Activated gamma-delta T cell (primary cell): Measurements from ENCODE around the gene NET1.

Source experiments
- DNase-seq: peaks from one replicate; lab custom pipeline; 2025; lab: John Stamatoyannopoulos, UW

NET1 gene

GRCh38 chr10:5442990-5443370 lies 30.6 kb downstream of the NET1 start:
- DNase-seq: no peak

- DNase-seq: no peak
Measured at GRCh38 chr10:5443429-5443828, 31.1 kb downstream of the NET1 start.

DNA sequence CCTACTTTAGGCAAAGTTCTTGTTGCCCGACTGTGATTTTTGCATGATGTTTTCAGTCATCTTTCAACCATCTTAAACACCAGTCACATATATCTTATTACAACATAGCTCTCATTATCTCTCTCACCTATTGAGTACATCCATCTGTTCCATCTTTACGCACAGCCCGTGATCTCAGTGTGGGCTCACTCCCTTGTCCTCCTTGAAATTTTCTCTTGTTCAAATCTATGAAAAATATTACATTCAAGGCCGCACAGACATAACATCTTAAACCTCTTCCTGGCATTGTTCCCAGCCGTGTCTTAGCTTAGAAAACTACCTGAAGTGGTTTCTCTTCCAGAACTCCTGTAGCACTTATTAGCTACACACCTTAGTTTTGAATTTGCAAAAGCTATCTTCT lies 32.6 kb downstream of the NET1 start:
- no peak for DNase-seq

DNA sequence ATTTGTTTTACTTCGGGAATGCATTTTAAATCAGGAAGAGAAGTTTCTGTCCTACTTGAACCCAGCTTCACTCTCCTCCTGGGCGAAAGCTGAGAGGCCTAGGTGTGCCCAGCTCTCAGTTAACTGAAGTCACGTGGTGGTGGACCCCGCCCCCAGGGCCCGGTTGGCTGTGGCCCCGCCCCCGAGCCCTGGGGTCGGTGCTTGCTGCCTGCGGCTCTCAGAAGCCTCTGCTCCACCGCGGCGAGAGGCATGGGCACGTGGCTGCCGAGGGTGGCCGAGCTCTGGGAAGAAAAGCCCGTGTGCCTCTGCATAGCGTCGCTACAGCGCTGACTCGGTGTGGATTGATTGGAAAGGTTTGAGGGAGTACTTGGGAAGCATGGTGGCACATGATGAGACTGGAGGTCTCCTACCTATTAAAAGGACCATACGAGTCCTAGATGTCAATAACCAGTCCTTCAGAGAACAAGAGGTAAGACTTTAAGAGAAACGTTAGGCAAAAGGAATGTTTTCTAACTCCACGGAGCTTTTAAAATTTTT lies 34.1 kb downstream of the NET1 start:
- peak; percentile 34 for DNase-seq

DNA sequence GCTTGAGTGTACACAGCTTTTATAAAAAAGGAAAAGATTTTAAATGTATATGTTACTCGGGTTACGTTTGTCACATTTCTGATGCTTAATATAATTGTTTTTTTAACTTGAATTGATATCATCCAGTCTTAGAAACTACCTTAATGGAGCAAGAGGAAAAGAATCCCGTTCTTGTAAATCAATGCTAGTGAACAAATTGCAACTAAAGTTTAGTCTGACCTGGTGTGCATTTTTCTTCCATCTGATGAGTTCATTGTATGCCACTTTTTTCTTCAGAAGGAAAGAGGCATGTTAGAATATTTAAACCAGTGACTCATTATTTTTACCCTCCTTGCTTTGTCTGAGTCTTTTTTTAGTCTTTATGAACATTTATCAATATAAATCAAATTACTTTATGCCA lies 34.7 kb downstream of the NET1 start:
- no peak for DNase-seq

DNA sequence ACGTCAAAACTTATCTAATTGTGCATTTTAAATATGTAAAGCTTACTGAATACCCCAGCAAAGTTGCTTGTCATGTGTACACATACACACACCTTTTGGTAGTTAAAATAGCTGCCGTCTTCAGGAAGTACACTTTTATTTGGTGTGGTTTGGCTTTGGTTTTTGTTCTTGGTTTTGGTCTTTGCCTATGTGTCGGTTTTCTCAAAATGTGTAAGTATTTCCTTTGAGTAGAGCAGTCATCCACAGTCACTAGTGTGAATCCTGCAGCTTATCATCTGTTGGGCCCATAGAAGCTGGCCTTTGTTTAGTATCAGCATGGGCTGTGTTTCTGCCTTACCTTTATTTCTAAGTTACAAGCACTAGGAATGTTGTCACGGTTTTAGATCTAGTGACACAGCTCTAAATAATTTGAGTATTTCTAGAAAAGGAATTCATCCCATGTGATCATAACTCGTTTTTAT lies 35.3 kb downstream of the NET1 start:
- no peak for DNase-seq

DNA sequence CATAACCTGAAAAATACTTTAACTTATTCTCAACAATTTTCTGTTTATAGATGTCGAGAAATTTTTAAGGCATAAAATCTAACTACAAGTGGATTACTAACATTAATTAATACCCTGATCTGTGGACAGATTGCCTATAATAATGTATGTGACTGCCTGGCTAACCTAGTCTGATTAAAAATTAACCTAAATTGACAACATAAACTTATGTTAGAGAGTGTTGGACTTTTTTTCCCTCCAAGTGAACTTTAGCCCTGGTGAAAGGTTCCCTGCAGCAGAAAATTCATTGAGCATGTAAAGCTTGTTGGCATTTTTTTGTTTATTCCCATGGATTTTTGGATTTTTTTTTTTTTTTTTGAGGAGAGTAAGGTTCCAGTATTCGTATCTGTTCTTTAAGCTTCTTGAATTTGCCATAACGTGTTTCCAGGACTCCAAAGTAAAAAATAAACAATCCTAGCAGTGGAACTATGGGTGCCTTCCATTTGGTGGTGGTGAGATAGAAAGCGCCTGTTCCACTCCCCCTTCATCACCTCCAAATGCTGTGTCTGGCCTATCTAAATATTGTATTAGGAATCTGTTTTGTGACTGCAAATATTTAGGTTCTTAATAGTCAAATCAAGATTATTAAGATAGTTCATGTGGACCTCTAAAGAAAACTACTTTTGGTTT lies 36.1 kb downstream of the NET1 start:
- DNase-seq: no peak

DNA sequence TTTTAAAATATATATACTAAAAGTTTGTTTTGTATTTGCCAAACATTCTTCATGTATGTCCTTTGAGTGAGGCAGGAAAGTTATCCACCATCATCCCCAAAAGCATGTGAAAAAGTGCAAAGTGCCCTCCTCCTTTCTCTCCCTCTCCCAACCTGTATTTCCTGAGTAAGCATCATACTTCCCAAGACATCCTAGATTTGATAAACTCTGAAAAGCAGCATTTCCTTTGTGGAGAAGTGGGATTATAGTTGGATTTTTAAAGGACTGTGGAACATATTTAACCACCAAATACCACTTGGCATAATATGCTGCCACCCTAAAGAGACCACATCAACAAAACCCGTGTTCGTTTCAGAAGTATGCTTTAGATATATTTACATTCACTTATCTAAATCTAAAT lies 36.9 kb downstream of the NET1 start:
- DNase-seq: no peak

DNA sequence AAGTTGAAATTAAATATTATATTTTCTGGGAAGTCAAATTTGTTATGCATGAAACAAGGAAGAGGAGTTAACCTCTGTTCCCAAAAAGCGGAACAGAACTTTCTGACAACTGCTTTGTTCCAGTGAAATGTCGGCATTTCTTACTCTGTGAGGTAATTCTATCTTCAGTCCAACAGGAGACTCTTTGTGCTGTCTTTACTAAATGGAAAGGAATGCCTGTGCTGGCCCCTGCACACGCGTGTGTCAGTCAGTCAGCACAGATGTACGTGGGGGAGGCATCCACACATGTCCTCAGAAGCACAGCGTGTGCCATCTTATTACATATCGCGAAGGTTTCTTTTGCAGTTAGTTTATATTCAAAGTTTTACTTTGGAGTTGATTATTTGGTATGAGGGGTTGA lies 37.5 kb downstream of the NET1 start:
- no peak for DNase-seq

DNA sequence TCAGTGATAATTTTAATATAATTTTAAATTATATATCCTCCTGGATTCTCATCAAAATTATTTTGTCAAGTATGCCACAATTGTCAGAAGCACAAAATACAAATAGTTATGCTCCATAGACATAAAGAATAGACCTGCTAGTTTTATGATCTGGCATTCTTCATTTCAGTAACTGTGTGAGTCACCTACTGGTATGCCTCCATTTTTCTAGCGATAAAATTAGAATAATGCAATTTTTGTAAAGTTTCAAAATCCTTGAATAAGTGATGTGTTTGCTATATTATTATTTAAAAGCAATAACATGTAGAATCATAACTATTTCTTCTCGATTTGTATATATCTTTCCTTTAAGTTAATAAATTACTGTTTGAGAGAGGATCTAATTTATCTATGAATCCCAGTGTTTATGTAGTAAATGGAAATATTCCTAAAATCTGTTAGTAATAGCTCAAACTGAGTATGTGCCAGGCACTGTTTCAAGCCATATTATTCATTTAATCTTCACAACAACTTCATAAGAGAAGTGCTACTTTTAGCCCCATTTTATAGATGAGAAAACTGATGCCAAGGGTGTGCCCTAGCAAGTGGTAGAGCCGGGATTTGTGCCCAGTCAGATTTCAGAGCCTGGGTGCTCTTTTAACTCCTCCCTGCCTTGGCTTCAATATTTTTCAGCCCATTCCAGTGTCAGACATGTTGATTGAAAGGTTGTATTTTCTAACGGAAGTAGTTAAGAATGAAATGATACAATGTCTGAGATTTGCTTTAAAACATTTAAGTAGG lies 38.4 kb downstream of the NET1 start:
- no peak for DNase-seq

DNA sequence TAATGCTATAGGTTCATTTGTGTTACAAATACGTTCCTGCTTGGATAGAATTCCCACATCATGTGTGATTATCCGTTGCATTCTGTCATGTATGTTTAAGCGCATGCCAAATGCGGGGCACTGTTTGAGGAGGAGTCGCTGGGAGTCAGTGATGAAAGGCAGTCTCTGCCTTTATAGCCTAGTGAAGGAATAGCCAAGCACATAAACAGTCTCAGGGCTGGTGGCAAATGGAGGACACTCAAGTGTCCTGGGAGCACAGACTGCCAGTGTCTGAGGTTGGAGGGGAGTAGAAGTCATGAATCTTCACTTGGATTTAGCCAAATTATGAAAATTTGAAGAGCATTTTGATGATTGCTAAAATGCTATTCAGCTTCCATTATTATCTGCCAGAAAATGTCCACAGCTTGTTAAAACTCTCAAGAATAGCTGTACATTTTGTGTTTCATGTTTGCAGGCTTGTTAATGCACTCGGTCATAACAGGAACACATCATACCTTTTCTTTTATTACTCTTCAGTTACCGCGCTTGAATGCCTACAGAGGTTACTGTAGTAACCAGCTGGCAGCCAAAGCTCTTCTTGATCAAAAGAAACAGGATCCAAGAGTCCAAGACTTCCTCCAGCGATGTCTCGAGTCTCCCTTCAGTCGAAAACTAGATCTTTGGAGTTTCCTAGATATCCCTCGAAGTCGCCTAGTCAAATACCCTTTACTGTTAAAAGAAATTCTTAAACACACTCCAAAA lies 41.6 kb downstream of the NET1 start:
- no peak for DNase-seq

GRCh38 chr10:5456563-5456962 lies 44.2 kb downstream of the NET1 start:
- DNase-seq: no peak

GRCh38 chr10:5457741-5458140 lies 45.4 kb downstream of the NET1 start:
- DNase-seq: no peak

DNA sequence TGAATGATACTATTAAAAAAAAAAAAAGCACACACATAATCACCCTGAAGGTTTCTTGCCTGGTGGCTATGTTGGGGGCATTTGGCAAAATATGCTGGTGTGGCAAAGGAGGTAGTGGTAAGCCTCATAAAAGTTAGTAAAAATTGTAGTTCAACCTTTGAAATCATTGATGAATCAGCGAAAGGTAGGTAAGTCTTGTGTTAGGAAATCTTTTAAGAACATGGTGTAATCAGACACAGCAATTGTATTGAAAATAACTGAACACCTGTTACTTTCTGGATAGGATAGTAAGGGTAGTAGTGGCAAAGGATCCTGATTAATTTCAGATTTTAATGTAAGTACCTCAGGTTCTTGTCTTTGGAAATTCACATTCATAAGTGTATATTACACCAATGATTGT lies 46.1 kb downstream of the NET1 start:
- no peak for DNase-seq

DNA sequence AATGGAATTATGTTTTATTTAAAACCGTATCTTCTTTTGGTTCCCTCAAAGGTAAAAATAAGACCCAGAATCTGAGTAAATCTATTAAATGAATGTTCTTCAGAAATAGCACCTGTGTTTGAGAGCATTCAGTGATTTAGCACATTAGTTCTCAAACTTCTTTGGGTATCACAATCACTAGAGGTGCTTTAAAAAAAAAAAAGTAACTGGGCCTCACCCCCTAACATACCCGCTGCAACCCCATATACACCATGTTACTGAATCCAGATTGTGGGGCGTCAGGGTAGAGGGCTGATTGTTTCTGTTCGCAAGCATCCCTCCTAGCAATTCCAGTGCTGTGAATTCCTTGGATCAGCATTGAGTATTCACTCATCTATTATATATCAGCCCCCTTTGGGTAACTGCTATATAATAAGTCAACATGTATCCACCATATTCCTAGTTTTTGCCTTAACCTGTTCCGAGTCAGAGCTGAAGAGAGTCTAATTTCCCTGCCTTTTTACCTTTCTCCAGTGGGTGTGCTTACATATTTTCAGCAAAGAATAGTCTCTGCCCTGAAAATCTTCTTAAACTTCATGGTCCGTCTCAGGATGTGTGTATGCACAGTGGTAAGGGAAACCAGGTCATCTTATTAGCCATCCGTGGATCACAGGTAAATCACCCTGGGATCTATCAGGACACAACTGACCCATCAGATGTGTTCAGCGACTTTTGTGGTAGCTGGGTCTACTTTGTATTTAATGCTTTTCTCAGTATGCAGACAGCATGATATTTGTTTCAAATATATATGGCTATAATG lies 46.8 kb downstream of the NET1 start:
- no peak for DNase-seq

GRCh38 chr10:5460468-5461202 lies 48.3 kb downstream of the NET1 start:
- no peak for DNase-seq

- no peak for DNase-seq
Measured at GRCh38 chr10:5461203-5461588, 48.8 kb downstream of the NET1 start.

- no peak for DNase-seq
Measured at GRCh38 chr10:5461914-5462840, 49.8 kb downstream of the NET1 start.

GRCh38 chr10:5462841-5463293 lies 50.5 kb downstream of the NET1 start:
- DNase-seq: no peak

DNA sequence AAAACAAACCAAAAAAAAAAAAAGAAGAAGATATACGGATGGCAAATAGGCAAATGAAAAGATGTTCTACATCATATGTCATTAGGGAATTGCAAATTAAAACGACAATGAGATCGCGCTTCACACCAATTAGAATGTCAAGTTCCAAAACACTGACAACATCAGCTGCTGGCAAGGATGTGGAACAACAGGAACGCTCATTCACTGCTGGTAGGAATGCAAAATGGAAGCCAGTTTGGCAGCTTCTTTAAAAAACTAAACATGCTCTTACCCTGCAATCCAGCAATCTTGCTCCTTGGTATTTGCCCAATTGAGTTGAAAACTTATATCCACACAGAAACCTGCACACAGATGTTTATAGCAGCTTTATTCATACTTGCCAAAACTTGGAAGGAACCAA lies 52.2 kb downstream of the NET1 start:
- DNase-seq: no peak
